ENCODE results near the gene PER1.
A peak's percentile ranks its signal among the peaks of the same experiment; 100 is the strongest.

PER1 gene

DNA sequence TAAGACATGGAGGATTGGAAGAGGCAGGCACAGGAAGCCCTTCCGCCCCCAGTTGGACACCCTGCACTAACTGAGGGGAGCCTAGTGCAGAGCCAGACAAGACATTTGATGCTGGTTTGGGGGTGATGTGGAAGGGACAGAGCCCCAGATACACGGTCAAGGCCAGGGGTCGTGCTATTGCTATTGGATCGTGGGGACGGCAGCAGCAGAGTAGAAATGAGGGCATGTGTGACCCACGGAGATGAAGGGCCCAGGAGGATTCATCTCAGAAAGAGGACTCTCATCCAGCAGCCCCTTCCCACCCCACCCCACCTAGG, 12.6 kb upstream of the PER1 start:
- DNase-seq = no peak

DNA sequence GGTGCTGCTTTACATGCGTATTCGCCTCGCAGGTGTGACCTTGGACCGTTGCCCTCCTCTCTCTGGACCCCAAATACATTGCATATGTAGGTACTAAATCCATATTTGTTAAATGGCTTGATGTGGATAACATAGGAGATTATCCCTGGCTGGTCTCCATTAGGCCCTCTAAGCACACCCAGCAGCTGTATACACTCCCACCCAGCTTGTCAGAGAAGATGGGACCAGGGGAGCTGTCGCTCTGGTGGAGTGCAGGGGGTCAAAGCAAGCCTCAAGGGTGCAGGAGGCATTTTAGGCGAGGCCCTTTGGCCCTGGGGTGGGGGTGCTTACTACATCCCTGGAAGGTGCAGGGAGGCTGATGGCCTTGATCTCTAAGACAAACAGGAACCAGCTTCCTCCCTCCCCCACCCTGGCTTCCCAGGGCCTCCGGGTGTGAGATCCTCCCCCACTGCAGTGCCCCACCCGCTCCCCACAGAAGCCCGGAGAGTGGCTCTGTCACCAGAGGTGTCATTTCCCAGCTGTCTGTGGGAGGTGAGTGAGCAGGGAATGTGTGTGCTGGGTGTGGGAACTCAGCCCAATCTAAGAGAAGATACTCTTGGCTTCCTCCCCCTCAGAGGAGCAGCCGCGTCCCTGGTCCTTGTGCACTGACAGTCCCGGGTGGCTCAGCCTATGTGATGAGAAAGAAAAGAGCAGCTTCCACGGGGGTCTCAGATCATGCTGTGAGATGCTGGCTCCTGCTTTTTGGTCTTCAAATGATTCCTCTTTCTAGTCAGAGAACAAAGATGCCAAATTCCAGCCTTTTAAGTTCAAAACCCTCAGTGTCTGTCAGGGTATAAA, 12.0 kb upstream of the PER1 start:
- no peak for DNase-seq

DNA sequence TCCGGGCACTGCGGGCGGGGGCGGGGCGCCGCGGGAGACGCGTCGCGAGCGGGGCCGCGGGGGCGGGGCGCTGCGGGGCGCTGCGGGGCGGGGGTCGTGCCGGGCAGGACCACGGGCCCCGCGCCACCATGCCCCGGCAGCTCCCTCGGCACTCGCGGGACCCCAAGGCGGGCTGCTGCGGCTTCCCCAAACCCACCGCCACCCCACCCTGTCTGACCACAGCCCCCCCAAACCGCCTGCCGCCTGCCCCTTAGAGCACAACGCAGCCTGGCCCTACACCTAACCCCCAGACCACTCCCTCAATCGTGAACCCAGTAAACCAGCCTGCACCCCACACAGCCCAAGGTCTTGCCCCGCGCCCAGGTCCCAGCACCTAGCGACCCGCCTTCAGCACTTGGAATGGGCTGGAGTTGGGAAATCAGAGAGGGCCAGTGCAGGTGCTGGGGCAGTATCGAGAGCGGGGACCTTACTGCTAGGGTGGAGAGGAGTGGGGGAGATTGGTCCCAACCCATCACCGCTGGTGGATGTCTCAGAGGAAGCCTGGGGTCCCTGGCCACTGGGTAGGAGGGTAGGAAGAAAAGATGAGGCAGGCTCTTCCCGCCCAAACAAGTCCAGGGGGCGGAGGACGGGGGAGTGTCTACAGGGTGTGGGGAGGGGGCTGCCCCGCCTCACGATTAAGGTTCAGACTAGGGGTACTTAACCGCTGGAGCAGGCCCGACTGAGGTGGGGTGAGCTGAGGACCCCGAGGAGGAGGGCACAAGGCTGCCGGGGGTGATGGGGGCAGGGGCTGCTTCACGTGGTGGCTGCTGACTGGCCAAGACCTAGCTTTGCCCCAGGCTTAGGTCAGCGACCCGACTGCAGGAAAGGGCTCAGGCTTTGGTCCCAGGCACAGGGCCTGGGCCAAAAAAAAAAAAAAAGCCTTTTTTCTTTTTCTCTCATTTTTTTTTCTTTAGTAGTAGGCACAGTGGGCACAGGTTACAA, 11.1 kb upstream of the PER1 start:
- no peak for DNase-seq

DNA sequence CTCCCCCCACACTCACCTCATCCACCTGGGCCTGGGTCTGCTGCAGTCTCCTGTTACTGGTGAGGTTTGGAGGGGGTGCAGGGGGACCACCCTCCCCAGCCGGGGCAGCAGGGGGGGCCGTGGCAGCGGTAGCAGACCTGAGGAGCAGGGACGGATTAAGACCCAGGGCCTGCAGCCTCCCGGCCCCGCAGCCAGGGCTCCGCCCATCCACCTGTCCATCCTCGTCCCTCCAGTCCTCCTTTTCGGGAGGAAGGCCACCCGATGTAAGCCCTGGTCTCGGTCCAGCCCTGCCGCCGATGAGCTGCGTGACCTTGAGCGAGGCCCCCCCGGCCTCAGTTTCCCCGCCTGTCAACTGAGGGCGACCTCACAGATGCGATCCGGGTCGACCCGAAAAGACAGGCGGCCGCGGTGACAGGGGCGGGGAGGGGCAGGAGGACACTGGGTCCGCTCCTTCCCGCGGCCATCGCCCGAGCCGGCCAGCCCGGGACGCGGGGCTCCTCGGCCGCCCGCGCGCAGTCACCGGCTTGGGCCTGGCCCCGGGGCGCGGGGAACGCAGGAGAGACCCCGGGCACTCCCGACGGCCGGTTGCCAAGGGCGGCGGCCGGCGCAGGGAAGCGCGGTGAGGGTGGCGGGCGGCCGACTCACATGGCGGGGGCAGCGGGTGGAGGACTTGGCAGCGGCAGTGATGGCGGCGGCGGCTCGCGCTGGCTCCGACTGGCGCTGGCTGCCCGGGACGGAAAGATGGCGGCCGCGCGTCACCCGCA, 10.2 kb upstream of the PER1 start, which contains the start of gene VAMP2:
VAMP2 (minus strand) TSS at position 716 of the 764 bp plus-strand sequence; CDS start at position 647, 69 bp downstream.
- DNase-seq = peak; percentile 79

DNA sequence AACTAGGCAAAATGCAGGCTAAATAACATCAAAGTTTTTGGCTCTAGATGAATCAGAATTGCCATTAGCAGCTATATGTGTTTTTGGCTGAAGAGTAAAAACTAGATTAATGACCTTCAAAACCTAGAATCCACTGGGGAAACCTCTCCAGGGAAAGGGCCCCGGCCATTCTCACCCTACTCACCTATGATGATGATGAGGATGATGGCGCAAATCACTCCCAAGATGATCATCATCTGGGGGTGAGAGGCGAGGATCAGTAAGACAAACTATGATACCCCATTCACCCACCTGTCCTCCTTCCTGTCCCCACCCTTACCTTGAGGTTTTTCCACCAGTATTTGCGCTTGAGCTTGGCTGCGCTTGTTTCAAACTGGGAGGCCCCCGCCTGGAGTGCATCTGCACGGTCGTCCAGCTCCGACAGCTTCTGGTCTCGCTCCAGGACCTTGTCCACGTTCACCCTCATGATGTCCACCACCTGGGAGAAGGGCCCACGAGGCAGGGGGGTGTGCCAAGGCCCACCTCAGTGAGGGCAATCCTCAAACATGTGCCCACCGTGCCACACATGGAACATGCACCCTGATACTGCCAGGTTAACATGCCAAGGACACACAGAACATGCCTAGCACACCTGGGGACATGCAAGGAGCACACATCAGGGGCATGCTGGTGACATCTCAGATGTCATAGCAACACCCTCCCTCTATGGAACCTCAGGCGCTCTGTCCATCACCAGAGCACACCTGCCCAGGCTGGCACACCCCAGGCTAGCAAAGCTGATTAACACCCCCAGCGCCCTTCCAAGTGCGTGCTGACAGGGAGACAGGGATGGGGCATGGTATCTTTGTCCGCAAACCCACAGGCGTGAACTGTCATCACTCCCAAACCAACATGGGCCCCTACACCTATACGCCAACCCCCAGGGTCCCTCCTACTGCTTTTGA, 9.4 kb upstream of the PER1 start:
- DNase-seq = no peak

DNA sequence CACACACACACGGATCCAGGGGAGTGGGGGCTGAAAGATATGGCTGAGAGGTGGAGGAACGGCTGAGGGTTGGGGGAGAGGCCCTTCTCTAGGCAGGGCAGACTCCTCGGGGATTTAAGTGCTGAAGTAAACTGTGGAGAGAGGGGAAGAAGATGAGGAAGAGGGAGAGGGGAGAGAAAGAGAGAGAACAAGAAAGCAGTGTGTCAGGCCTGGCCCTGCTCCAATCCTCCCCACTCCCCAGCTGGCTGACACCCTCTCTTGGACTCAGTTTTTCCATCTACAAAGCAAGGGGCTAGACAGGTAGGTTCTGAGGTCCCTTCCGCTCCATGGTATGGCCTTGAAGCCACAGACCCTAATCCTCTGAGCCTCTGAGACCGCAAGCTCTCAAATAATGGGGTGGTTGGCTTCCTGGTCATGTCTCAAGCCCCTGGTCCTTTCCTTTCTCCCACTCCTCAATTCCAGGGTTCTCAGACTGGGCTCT, 8.6 kb upstream of the PER1 start:
- no peak for DNase-seq

DNA sequence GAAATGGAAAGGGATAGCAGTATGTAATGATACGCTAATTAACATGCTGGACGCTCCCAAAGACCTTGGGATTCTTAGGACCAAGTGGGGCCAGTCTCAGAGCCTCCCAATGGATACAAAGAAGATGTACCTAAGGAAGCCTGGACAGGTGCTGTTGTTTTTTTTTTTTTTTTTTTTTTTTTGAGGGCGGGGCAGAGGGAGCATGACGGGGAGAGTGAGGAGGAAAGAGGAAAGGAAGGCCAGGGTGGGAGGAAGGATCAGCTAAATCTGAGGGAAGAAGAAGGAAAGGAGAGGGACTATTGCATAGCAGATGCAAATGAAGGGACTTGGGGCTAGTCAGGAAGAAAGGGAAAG, 8.0 kb upstream of the PER1 start:
- DNase-seq = no peak

DNA sequence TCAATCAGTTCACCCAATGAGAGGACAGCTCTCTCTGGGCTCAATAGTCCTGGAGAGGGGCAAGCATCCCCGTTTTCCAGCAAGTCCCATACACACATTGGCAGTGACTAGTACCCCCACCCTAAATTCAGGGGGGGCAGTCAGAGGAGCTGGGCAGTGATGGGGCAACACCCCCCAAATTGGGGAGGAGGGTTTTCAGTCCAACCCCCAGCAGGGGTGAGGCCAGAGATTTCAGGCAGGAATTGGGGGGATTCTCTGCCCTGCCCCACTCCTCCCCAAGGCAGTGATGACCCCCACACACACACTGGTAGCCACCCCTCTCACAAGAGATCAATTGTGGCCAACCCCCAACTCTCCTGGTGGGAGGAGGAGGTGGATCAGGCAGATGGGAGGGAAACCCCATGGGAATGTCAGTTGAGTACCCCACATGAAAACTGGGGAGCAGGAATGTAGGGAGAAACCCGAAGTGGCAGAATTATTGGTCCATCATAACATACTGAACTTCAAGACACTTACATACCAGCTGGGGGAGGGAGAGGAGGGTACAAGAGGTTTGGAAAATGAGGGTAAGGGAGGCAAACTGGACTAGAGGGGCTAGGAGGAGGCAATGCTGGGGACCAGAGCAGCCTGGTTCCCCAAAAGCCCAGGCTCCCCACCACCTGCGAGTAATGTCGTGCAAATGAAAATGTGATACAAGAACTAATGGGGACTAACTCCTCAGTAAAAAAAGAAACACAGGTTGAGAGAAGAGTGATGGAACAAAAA, 7.4 kb upstream of the PER1 start:
- no peak for DNase-seq

DNA sequence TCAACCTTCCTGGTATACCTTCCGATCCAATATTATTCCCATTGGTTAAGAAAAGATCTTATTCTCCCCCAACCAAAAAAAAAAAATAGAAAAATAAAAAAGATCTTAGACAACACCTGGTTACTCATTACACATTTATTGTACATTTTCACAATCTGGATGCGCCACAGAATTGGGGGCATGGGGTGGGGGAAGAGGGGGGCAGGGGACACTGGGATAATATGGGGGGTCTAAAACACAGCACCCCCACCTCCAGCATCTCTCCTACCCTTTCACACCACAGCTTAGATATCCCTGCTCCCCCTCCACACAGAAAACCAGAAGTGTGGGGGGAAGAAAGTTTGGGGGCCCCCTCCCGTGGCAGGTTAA, 6.8 kb upstream of the PER1 start:
- no peak for DNase-seq

DNA sequence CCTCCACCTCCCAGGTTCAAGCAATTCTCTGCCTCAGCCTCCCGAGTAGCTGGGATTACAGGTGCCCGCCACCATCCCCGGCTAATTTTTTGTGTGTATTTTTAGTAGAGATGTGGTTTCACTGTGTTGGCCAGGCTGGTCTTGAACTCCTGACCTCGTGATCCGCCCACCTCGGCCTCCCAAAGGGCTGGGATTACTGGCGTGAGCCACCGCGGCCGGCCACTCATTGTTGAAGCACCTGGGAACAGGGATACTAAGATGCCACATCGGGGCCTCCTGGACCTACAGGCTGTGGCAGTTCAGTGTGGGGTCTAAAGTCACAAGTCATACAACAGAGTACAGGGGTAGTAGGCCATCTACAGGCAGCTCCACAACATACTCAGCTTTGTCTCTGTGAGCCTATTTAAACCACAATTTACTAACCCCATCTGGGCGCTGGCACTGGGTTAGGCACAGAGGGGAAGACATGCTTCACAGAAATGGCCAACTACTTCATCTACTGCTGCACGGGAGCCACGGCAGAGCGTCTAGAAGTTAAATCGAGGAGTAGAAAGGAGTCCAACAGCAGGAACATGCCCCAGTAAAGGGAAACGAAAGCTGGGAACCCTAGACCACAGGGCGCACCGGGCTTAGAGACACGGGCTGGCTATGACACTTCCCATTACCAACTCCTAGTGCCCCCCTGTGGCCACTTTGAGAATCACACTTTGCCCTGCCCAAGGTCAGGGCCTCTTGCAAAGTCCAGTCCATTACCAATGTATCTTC, 6.2 kb upstream of the PER1 start:
- peak; percentile 70 for DNase-seq

DNA sequence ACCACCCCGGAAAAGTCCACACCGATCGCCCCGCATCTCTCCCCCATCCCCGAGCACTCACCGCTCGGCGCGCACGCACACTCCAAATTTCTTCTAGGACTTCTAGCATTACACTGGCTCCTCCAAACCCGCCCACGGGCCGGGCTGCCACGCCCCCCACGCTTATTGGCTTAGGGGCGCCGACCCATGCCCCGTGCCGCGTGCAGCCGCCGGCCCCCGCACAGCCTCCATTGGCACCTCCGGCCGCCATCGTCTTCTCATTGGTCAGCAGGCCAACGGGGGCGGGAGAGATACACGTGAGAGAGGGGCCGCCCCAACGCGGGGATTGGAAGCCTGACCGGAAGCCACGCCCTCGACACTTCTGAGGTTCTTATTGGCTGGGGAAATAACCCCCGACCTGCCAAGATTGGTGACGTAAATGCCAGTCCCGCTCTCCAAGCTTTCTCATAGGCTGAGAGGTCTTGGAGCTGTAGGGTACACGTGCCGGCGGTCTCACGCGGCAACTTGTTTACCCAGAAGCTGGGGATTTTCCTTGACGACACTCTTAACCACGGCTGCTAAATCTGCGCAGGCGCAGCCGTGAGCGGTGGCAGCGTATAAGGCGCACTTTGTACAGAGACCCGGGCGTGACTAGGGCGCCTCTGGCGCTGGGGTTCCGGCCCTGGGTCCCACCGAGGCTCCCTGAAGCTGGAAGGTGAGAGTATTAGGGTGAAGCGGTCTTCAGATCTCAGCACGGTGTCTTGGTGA, 4.2 kb upstream of the PER1 start:
- DNase-seq = peak; percentile 100

DNA sequence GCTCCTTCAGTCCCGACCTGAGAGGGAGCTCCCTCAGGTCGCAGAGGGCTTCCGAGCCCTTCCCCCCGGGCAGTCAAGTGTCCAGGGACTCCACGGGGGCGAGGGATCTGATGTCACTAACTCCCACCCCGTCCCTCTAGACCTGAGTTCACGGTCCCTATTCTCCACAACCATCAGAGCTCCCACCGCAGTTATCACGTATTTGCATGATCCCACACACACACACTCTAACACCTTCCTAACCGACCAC, 3.7 kb upstream of the PER1 start:
- no peak for DNase-seq

DNA sequence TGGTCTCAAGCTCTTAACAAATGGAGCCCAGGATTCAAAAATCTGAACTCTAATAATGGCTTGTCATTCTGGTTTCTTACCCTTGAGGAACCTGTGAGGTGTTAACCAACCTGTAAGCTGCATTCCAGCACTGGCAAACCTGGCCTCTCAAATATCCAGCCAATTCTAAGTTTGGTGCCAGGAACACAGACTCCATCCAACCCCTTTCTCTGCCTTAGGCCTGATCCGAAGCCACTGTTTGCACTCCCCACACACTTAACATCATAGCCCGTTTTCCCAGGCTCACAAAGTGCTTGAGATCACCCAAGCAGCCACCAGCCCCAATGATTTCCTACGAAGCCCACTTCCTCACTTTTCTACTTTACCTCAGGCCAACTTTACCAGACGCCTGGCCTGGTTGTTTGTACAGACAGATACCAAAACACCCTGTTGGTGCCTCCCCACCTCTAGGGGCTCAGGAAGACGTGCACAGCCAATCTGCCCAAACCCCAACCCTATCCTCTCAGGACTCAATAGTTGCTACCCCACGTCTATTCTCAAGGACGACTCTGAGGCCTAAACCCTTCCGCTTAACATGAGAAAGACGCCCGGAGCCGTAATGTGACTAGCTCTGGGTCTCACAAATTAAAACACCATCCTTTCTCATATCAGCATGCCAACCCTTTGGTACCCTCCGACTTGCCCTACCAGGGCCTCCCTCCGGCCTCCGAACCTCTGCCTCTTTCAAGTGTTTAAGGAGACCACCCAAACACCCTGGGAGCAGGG, 3.2 kb upstream of the PER1 start:
- DNase-seq = no peak

DNA sequence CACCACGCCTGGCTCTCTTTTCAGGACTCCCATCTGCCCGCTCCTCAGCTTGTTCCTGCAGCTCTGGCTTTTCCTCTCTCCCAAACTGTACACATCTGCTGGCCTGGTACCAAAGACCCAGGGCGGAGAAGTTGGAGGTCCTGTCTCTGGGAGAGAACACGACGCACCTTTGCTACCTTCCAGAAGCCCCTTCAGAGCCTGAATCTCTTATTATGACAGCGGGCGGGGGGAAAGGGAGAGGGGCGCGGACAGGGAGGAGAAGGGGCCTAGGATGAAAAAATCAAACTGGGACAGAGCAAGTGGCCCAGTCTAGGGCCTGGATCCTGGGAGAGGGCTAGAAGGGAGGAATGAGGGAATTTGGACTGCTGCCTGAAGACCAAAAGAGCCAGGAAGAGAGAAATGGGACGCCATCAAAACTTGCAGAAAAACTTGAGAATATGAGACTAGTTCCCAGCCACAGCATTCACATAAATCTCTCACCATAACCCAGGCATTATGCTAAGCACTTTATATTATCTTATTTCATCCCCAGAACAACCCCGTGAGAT, 2.5 kb upstream of the PER1 start:
- no peak for DNase-seq

DNA sequence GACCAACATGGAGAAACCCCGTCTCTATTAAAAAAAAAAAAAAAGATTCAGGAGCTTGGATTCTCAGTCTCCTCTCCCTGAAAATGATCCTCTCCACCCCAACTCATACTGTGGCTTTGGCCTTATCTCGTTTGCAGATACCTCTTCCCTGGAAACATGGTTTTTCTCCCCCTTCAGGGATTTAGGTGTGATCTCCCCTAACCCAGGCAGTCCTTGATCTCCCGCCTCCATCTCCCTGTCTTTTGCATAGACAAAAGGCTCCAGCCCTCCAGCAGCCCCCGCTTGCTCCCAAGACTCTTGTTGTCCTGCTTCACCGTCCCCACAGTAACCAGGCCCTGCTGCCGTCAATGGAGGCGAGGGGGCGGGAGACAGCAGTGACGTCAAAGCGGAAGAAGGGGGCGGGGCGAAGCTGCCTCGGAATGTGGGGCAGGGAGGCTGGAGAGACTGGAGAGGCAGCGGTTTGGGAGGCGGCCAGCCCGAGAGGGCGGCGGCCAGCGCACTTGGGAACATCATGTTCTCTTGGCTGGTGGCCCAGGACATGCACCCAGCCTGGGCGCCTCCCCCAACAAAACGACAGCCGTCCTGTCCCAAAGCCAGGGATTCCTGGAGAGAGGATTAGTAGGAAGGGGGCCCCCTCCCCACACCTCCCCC, 1.9 kb upstream of the PER1 start:
- peak; percentile 79 for DNase-seq

DNA sequence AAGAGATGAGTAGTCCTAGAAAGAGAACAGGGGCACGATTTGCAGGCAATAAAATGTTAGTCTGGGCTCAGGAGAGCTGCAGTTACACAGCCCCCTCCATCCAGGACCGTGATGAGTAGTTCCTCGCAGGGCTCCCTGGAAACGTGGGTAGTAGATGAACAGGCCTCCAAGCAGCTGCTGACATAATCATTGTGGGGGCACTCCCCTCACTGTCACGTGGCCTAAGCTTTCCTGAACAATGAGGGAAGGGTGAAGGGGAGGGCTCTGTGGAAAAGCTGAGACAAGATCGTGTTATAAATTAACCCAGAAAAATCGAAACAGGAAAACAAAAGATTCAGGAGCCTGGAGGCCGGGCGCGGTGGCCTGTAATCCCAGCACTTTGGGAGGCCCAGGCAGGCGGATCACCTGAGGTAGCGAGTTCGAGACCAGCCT, 1.3 kb upstream of the PER1 start:
- no peak for DNase-seq

DNA sequence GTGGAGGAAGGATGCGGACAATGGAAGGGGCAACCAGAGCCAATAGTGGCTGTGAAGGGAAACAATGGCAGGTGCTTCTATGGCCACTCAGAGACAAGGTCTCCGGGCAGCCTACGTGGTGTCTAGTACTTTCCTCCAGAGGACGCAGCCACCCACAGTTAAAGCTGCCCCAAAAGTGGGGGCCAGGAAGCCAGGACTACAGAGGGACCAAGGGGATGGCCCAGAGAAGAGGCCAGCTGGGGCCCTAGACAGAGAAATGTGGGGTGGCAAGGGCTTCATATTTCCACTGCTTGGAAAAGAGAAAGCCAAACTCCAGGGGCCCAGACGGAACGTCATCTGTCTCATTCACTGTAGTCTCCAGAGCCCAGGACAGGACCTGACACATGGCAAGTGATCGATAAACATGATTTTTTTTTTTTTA, 837 bp upstream of the PER1 start:
- DNase-seq = no peak

DNA sequence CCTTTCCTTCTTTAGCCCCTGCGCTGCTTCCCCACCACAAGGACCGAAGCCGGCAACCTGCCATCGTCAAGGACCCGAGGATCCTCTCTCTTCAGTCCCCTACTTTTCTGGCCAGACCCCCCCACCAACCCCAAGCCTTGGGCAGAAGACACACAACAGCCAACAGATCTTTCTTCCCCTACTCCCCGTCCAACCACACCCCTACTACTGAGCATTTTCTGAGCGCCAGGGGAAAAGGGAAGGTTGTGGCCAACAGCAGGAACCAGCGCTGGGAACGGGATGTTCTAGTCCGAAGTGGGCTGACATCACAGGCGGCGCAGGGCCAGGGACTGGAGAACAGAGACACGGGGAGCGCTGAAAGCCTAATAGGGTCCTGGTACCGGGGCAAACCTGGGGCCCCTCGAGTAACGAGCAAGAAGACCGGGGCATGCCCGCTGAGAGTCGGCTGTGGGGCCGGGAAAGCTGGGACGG, 528 bp downstream of the PER1 start:
- DNase-seq = no peak
